Endothelial cell (in vitro differentiated cells): Measurements from ENCODE around the gene SCG3. TPM values are rescaled to one million over a fixed set of nuclear protein-coding genes. Genes with fewer than 3 reads are reported as not detected.

Source experiments
- DNase-seq: peaks from one replicate; pipeline ENCODE4 v3.0.0; 2021; ENCODE audit warnings: low spot score
- H3K27ac Mint-ChIP-seq: one replicate; pipeline ENCODE4 v1.8.0; 2021; ENCODE audit warnings: mixed read lengths, inconsistent platforms; ENCODE audit not compliant: unreplicated experiment
- H3K27me3 Mint-ChIP-seq: one replicate; pipeline ENCODE4 v1.8.0; 2021; ENCODE audit warnings: mild to moderate bottlenecking, moderate library complexity, mixed read lengths, inconsistent platforms; ENCODE audit not compliant: unreplicated experiment
- H3K36me3 Mint-ChIP-seq: one replicate; pipeline ENCODE4 v1.8.0; 2021; ENCODE audit warnings: mild to moderate bottlenecking, low read depth, mixed read lengths, inconsistent platforms; ENCODE audit not compliant: unreplicated experiment
- H3K4me1 Mint-ChIP-seq: one replicate; pipeline ENCODE4 v1.8.0; 2021; ENCODE audit warnings: mild to moderate bottlenecking, mixed read lengths, inconsistent platforms; ENCODE audit not compliant: unreplicated experiment
- H3K4me3 Mint-ChIP-seq: one replicate; pipeline ENCODE4 v1.8.0; 2021; ENCODE audit warnings: mild to moderate bottlenecking, mixed read lengths, inconsistent platforms; ENCODE audit not compliant: unreplicated experiment
- H3K9me3 Mint-ChIP-seq: one replicate; pipeline ENCODE4 v1.8.0; 2021; ENCODE audit warnings: mixed read lengths, inconsistent platforms; ENCODE audit not compliant: unreplicated experiment
- total RNA-seq: library from RNA; stranded (reverse); fragmentation: NEBNext Ultra II Directional; extraction: Animal tissue kit (Norgen Biotek cat#: 25700); gene quantifications from one replicate; pipeline ENCODE4 v1.2.1, GENCODE V29; 2021; ENCODE audit not compliant: unreplicated experiment
- TF ChIP-seq, protein P1 (sequence below): fragments of 200-600 bp; sonication (generic); IDR thresholded peaks from one replicate; pipeline ENCODE4 v1.5.0; 2021; ENCODE audit warnings: antibody characterized with exemption; ENCODE audit not compliant: unreplicated experiment

The SCG3 gene
- total RNA-seq, 1 donor from 2014 or later: 37.0 TPM

DNA sequence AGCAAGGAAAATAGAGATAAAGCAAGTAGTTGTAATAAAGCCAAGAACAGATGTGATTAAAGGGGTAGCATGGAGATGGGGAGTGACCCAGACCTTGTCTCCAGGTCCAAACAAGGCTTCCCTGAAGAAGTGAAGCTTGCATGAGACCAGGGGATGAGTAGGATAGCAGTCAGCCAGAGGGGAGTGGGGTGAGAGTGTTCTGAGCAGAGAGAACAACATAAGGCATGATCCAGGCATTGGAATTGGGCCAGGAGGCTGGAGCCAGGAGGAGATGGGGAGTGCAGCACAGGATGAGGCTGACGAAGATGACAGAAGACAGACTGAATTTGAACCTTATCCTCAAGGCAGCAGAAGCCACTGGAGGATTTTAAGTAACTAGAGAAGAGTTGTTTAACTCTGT, 77.3 kb downstream of the SCG3 start:
- peak overlapping the region; percentile 6 for H3K4me3 Mint-ChIP-seq
- no peak for DNase-seq
- H3K9me3 Mint-ChIP-seq: no peaks in the 10 kb centered on the region
- TF ChIP-seq, protein P1, sequence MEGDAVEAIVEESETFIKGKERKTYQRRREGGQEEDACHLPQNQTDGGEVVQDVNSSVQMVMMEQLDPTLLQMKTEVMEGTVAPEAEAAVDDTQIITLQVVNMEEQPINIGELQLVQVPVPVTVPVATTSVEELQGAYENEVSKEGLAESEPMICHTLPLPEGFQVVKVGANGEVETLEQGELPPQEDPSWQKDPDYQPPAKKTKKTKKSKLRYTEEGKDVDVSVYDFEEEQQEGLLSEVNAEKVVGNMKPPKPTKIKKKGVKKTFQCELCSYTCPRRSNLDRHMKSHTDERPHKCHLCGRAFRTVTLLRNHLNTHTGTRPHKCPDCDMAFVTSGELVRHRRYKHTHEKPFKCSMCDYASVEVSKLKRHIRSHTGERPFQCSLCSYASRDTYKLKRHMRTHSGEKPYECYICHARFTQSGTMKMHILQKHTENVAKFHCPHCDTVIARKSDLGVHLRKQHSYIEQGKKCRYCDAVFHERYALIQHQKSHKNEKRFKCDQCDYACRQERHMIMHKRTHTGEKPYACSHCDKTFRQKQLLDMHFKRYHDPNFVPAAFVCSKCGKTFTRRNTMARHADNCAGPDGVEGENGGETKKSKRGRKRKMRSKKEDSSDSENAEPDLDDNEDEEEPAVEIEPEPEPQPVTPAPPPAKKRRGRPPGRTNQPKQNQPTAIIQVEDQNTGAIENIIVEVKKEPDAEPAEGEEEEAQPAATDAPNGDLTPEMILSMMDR: no peak
- no peaks in the 10 kb centered on the region for H3K27me3 Mint-ChIP-seq
- H3K4me1 Mint-ChIP-seq: peaks cover 56% of the 10 kb centered on the region
- peaks cover 20% of the 10 kb centered on the region for H3K36me3 Mint-ChIP-seq
- H3K27ac Mint-ChIP-seq: no peak overlapping the region

- no peak for DNase-seq
- Mint-ChIP-seq H3K36me3 (peaks cover 20% of the 10 kb centered on the region), H3K9me3 (no peaks in the 10 kb centered on the region), H3K27me3 (no peaks in the 10 kb centered on the region), H3K4me1 (peaks cover 51% of the 10 kb centered on the region), H3K27ac (no peak overlapping the region), H3K4me3 (peak overlapping the region; percentile 9)
- TF ChIP-seq, protein P1: no peak
These were observed 78.3 kb downstream of the SCG3 start for GRCh38 chr15:51759557-51760070.

GRCh38 chr15:51760805-51761204, 79.5 kb downstream of the SCG3 start:
- no peak overlapping the region for H3K4me3 Mint-ChIP-seq
- TF ChIP-seq, protein P1: no peak
- H3K27ac Mint-ChIP-seq: peak overlapping the region; percentile 53
- H3K36me3 Mint-ChIP-seq: peaks cover 25% of the 10 kb centered on the region
- DNase-seq: no peak
- H3K4me1 Mint-ChIP-seq: peaks cover 48% of the 10 kb centered on the region
- peaks cover 2% of the 10 kb centered on the region for H3K27me3 Mint-ChIP-seq
- H3K9me3 Mint-ChIP-seq: no peaks in the 10 kb centered on the region

DNA sequence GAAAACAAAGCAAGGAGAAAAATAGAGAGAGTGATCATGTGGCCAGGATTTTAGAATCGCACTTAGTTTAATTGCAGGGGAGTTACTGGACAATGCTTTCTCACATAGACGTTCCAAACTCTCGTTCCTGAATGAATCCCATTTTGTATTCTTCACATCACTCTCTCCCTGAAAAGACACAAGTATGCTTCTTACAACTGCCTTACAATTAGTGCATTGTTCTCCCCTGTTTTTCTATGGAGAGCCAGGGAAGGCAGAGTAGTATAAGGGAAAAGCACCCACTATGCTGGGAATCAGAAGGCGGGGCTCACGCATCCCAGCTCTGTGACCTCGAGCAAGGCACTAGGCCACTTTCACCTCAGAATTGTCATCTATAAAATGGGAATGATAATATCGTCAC, 84.4 kb downstream of the SCG3 start:
- TF ChIP-seq, protein P1: no peak
- Mint-ChIP-seq H3K27me3 (peaks cover 2% of the 10 kb centered on the region), H3K4me3 (peak overlapping the region; percentile 7), H3K9me3 (no peaks in the 10 kb centered on the region), H3K4me1 (peaks cover 53% of the 10 kb centered on the region), H3K27ac (peak overlapping the region; percentile 69), H3K36me3 (peaks cover 26% of the 10 kb centered on the region)
- no peak for DNase-seq

DNA sequence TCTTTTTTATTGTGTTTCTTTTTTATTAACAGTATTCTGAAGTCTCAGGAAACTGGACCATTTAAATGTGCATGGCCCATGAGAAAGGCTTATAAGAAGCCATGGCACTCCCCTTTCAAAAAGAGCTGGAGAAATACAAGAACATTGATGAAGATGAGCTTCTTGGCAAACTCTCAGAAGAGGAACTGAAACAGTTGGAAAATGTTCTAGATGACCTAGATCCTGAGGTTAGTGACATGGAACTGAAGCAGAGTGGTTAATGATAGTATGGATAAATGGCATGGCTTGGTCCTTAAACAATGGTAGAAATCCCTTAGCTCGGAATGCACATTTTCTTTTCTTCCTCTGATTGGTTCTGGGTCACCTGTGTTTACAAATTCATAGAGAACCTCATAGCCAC, 85.0 kb downstream of the SCG3 start:
- no peak overlapping the region for H3K4me3 Mint-ChIP-seq
- TF ChIP-seq, protein P1: no peak
- peak overlapping the region; percentile 45 for H3K27ac Mint-ChIP-seq
- peaks cover 29% of the 10 kb centered on the region for H3K36me3 Mint-ChIP-seq
- peaks cover 4% of the 10 kb centered on the region for H3K27me3 Mint-ChIP-seq
- no peak for DNase-seq
- no peaks in the 10 kb centered on the region for H3K9me3 Mint-ChIP-seq
- peaks cover 55% of the 10 kb centered on the region for H3K4me1 Mint-ChIP-seq
